ENCODE measurements around the gene GLT6D1.

Gene GLT6D1

GRCh38 chr9:135608294-135608998 lies 30.9 kb downstream of the GLT6D1 start:
- no peak for DNase-seq (ENCODE audit: low read depth)

GRCh38 chr9:135607401-135608293 lies 31.7 kb downstream of the GLT6D1 start:
- DNase-seq (ENCODE audit: low read depth), result no peak

GRCh38 chr9:135606885-135607259 lies 32.5 kb downstream of the GLT6D1 start:
- no peak for DNase-seq (ENCODE audit: low read depth)

GRCh38 chr9:135605238-135605781 lies 34.0 kb downstream of the GLT6D1 start:
- no peak for DNase-seq (ENCODE audit: low read depth)

GRCh38 chr9:135604437-135605237 lies 34.7 kb downstream of the GLT6D1 start:
- no peak for DNase-seq (ENCODE audit: low read depth)

GRCh38 chr9:135602789-135603481 lies 36.4 kb downstream of the GLT6D1 start:
- peak; percentile 16 for DNase-seq (ENCODE audit: low read depth)

GRCh38 chr9:135601988-135602387 lies 37.4 kb downstream of the GLT6D1 start:
- no peak for DNase-seq (ENCODE audit: low read depth)

GRCh38 chr9:135600296-135600817 lies 39.0 kb downstream of the GLT6D1 start:
- no peak for DNase-seq (ENCODE audit: low read depth)

GRCh38 chr9:135596211-135596610 lies 43.1 kb downstream of the GLT6D1 start:
- DNase-seq (ENCODE audit: low read depth), result no peak

GRCh38 chr9:135592625-135593024 lies 46.7 kb downstream of the GLT6D1 start:
- no peak for DNase-seq (ENCODE audit: low read depth)

GRCh38 chr9:135592331-135592590 lies 47.1 kb downstream of the GLT6D1 start:
- no peak for DNase-seq (ENCODE audit: low read depth)

GRCh38 chr9:135591506-135592330 lies 47.6 kb downstream of the GLT6D1 start:
- DNase-seq (ENCODE audit: low read depth), result no peak

GRCh38 chr9:135590486-135591079 lies 48.8 kb downstream of the GLT6D1 start:
- DNase-seq (ENCODE audit: low read depth), result no peak

GRCh38 chr9:135589596-135590485 lies 49.5 kb downstream of the GLT6D1 start:
- no peak for DNase-seq (ENCODE audit: low read depth)

GRCh38 chr9:135588886-135589595 lies 50.3 kb downstream of the GLT6D1 start:
- no peak for DNase-seq (ENCODE audit: low read depth)

- DNase-seq (ENCODE audit: low read depth), result no peak
Measured at GRCh38 chr9:135588371-135588770, 51.0 kb downstream of the GLT6D1 start.

GRCh38 chr9:135587658-135588057 lies 51.7 kb downstream of the GLT6D1 start:
- DNase-seq (ENCODE audit: low read depth), result no peak

GRCh38 chr9:135586601-135587109 lies 52.7 kb downstream of the GLT6D1 start:
- no peak for DNase-seq (ENCODE audit: low read depth)

Measured in HS-5 (cell line).